Spleen (tissue), 7 donors: ENCODE data around the gene MRPL40.

Experiments used
- POLR2A ChIP-seq, 3 donors: fragments of 450-650 bp; IDR thresholded peaks; one replicate each; pipeline ENCODE4 v1.5.1; 2017; ENCODE audit warnings: antibody characterized with exemption in 3 of 3, mild to moderate bottlenecking in 1 of 3
- POLR2AphosphoS5 ChIP-seq, 3 donors: sonication (generic); formaldehyde crosslinking; IDR thresholded peaks; one replicate each; pipeline ENCODE4 v1.5.1; 2017; ENCODE audit warnings: antibody characterized with exemption in 3 of 3
- TF ChIP-seq, protein P1 (sequence below), 11 experiments: fragments of 200-600 bp in 7 of 11; fragments of 450-650 bp in 4 of 11; sonication (generic) in 4 of 11; IDR thresholded peaks in 8 of 11; conservative IDR thresholded peaks in 3 of 11; 1 replicate in 7 of 11; 2 replicates in 4 of 11; pipeline versions ENCODE4 v1.4.0 to v1.8.0; 2016 to 2021; ENCODE audit warnings: antibody characterized with exemption in 11 of 11, inconsistent platforms in 4 of 11, mild to moderate bottlenecking in 1 of 11
- donor health status: DM: no; HTN: no; CAD: no; lungs with moderate emphysema.
- donor health status: DM: no; HTN: no; CAD: no.
- donor health status: DM: no; HTN: no; CAD: no.

DNA sequence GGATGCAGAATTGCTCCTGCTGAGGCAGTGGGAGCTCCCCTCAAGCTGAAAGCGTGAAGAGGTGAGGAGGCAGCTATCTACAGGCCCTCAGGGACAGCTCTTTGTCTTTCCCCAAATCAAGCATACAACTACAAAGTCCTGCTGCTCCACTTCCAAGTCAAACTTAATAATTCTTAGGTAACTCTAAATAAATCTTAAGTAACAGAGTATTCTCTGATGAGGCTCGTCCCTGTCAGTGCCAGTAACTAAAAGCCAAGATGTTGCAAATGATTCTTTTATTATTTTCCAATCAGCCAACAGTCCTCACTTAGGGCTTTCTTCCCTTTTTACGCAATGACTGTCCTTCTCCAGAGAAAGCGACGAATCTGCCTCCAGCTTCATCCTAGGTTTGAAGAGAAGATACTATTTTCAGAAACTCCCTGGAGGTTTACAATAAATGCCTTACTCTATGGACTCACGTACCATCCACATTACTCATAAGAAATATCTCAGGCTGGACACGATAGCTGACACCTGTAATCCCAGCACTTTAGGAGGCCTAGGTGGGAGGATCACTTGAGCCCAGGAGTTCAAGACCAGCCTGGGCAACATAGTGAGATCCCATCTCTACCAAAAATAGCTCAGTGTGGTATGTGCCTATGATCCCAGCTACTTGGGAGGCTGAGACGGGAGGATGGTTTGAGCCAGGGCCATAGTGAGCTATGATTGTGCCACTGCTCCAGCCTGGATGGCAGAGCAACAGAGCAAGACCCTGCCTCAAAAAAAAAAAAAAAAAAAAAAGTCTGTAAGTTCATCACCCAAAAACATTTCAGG is 18.2 kb downstream of the MRPL40 start:
- TF ChIP-seq, protein P1, sequence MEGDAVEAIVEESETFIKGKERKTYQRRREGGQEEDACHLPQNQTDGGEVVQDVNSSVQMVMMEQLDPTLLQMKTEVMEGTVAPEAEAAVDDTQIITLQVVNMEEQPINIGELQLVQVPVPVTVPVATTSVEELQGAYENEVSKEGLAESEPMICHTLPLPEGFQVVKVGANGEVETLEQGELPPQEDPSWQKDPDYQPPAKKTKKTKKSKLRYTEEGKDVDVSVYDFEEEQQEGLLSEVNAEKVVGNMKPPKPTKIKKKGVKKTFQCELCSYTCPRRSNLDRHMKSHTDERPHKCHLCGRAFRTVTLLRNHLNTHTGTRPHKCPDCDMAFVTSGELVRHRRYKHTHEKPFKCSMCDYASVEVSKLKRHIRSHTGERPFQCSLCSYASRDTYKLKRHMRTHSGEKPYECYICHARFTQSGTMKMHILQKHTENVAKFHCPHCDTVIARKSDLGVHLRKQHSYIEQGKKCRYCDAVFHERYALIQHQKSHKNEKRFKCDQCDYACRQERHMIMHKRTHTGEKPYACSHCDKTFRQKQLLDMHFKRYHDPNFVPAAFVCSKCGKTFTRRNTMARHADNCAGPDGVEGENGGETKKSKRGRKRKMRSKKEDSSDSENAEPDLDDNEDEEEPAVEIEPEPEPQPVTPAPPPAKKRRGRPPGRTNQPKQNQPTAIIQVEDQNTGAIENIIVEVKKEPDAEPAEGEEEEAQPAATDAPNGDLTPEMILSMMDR (IDR thresholded peaks at IDR 0.05 in 8 of 11, conservative IDR thresholded peaks at IDR 0.05 in 3 of 11) = no peak
- TF ChIP-seq POLR2AphosphoS5 (IDR thresholded peaks at IDR 0.05) (no peak), POLR2A (IDR thresholded peaks at IDR 0.05) (no peak)
